Esophagus squamous epithelium (tissue), 5 donors: ENCODE data around the gene RGS7. TPM values are rescaled to one million over a fixed set of nuclear protein-coding genes. Genes with fewer than 3 reads are reported as not detected.

Source experiments
- DNase-seq: peaks from one replicate; lab custom pipeline; 2025; lab: John Stamatoyannopoulos, UW
- H3K27ac ChIP-seq, 4 donors: fragments of 200-600 bp; sonication (generic); one replicate each; pipeline ENCODE4 v1.5.1; 2016 to 2019; ENCODE audit warnings: mild to moderate bottlenecking in 1 of 4
- H3K27me3 ChIP-seq, 4 donors: fragments of 200-600 bp; sonication (generic); 1 replicate in 3 of 4; 2 replicates in 1 of 4; pipeline versions ENCODE4 v1.5.1 to v1.6.0; 2017 to 2021; ENCODE audit warnings: antibody characterized with exemption in 1 of 4
- H3K36me3 ChIP-seq, 3 donors: fragments of 200-600 bp; sonication (generic); one replicate each; pipeline ENCODE4 v1.5.1; 2016 to 2019
- H3K4me1 ChIP-seq, 3 donors: fragments of 200-600 bp; sonication (generic); one replicate each; pipeline ENCODE4 v1.5.1; 2017 to 2019
- H3K4me3 ChIP-seq, 4 donors: fragments of 200-600 bp; sonication (generic); 1 replicate in 3 of 4; 2 replicates in 1 of 4; pipeline ENCODE4 v1.5.1; 2016 to 2019; ENCODE audit warnings: mild to moderate bottlenecking in 2 of 4, moderate library complexity in 1 of 4
- H3K9me3 ChIP-seq, 3 donors: fragments of 200-600 bp; sonication (generic); one replicate each; pipeline ENCODE4 v1.5.1; 2016 to 2019
- POLR2A ChIP-seq, 4 donors: fragments of 450-650 bp; IDR thresholded peaks; one replicate each; pipeline ENCODE4 v1.6.1; 2017; ENCODE audit warnings: antibody characterized with exemption in 4 of 4, mild to moderate bottlenecking in 4 of 4, moderate library complexity in 3 of 4
- WGBS, 2 donors: methylation state at CpG; one replicate each; pipeline ENCODE4 v1.1.5; 2018; 5-methylcytosine and 5-hydroxymethylcytosine counted together
- intact Hi-C: fragments of 100-400 bp; cut with DNase I; formaldehyde crosslinking; loops from one replicate; pipeline ENCODE4 v1.15.0; 2022
- total RNA-seq, 4 donors: library from RNA; depleted of rRNA; stranded (reverse); fragments of >200 nt; gene quantifications; one replicate each; pipeline ENCODE4 v1.1.0, GENCODE V29; 2016
- TF ChIP-seq, protein P1 (sequence below), 6 experiments: fragments of 450-650 bp in 4 of 6; fragments of 200-600 bp in 2 of 6; sonication (generic) in 2 of 6; IDR thresholded peaks; one replicate each; pipeline ENCODE4 v1.5.1; 2016 to 2019; ENCODE audit warnings: antibody characterized with exemption in 6 of 6, mild to moderate bottlenecking in 4 of 6, moderate library complexity in 4 of 6
- donor health status: DM: yes; HTN: yes; CAD: no.

Gene RGS7
- total RNA-seq, 4 donors from 2014 or later = not detected

- intact Hi-C loops = no loop called here
- Histone ChIP-seq H3K4me1 (no peaks in the 10 kb centered on the region), H3K27me3 (no peaks in the 10 kb centered on the region), H3K4me3 (no peak overlapping the region), H3K9me3 (peaks cover 0 to 16% (median 0%) of the 10 kb centered on the region in 3 donors), H3K36me3 (no peaks in the 10 kb centered on the region), H3K27ac (no peak overlapping the region)
- no peak for TF ChIP-seq POLR2A (IDR thresholded peaks at IDR 0.05)
- TF ChIP-seq, protein P1, sequence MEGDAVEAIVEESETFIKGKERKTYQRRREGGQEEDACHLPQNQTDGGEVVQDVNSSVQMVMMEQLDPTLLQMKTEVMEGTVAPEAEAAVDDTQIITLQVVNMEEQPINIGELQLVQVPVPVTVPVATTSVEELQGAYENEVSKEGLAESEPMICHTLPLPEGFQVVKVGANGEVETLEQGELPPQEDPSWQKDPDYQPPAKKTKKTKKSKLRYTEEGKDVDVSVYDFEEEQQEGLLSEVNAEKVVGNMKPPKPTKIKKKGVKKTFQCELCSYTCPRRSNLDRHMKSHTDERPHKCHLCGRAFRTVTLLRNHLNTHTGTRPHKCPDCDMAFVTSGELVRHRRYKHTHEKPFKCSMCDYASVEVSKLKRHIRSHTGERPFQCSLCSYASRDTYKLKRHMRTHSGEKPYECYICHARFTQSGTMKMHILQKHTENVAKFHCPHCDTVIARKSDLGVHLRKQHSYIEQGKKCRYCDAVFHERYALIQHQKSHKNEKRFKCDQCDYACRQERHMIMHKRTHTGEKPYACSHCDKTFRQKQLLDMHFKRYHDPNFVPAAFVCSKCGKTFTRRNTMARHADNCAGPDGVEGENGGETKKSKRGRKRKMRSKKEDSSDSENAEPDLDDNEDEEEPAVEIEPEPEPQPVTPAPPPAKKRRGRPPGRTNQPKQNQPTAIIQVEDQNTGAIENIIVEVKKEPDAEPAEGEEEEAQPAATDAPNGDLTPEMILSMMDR (IDR thresholded peaks at IDR 0.05) = no peak
- no peak for DNase-seq
- 67 to 73% methylated on average over 4 to 5 of the region's 5 CpGs for WGBS, 2 donors
Observed at GRCh38 chr1:241275226-241275625, 81.8 kb downstream of the RGS7 start.

DNA sequence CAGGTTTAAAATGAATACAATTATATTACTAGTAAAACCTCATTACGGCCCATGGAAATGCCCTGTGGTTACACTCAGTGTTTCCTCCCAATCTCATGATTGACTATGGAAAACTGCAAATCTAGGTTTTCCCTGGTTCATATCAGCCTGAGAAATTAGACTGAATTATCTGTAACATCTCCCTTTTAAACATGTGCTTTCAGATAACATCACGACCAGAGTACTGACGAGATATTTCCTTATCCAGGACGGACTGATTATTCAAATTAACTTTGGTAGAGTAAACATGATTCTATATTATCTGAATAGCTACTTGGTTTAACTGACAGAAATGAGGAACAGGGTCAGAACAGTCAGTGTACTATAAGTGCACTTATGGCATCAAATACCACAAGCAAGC, 82.3 kb downstream of the RGS7 start:
- Histone ChIP-seq H3K27me3 (no peaks in the 10 kb centered on the region), H3K4me3 (no peak overlapping the region), H3K27ac (no peak overlapping the region), H3K4me1 (no peaks in the 10 kb centered on the region), H3K9me3 (peaks cover 0 to 18% (median 0%) of the 10 kb centered on the region in 3 donors), H3K36me3 (no peaks in the 10 kb centered on the region)
- TF ChIP-seq, protein P1 (IDR thresholded peaks at IDR 0.05) = no peak
- TF ChIP-seq POLR2A (IDR thresholded peaks at IDR 0.05) = no peak
- DNase-seq = no peak
- WGBS, 2 donors = 58 to 72% methylated on average over 4 of the region's 4 CpGs
- intact Hi-C loops = no loop called here

- intact Hi-C loops = no loop called here
- Histone ChIP-seq H3K36me3 (no peaks in the 10 kb centered on the region), H3K27ac (no peak overlapping the region), H3K9me3 (peaks cover 0 to 23% (median 0%) of the 10 kb centered on the region in 3 donors), H3K4me1 (no peaks in the 10 kb centered on the region), H3K27me3 (no peaks in the 10 kb centered on the region), H3K4me3 (no peak overlapping the region)
- TF ChIP-seq, protein P1 (IDR thresholded peaks at IDR 0.05) = no peak
- no peak for TF ChIP-seq POLR2A (IDR thresholded peaks at IDR 0.05)
- no peak for DNase-seq
Observed at GRCh38 chr1:241272828-241273227, 84.2 kb downstream of the RGS7 start.

GRCh38 chr1:241271427-241271826, 85.6 kb downstream of the RGS7 start:
- no peak overlapping the region for H3K4me3 ChIP-seq
- no peaks in the 10 kb centered on the region for H3K4me1 ChIP-seq
- 69 to 75% methylated on average over 1 of the region's 1 CpG for WGBS, 2 donors
- H3K9me3 ChIP-seq = peaks cover 0 to 23% (median 0%) of the 10 kb centered on the region in 3 donors
- H3K36me3 ChIP-seq = no peaks in the 10 kb centered on the region
- H3K27ac ChIP-seq = no peak overlapping the region
- TF ChIP-seq POLR2A (IDR thresholded peaks at IDR 0.05) = no peak
- TF ChIP-seq, protein P1 (IDR thresholded peaks at IDR 0.05) = no peak
- H3K27me3 ChIP-seq = no peaks in the 10 kb centered on the region
- no peak for DNase-seq
- intact Hi-C loops = no loop called here

GRCh38 chr1:241270016-241270415, 87.0 kb downstream of the RGS7 start:
- intact Hi-C loops = no loop called here
- H3K4me3 ChIP-seq = no peak overlapping the region
- H3K36me3 ChIP-seq = no peaks in the 10 kb centered on the region
- WGBS, 2 donors = 41 to 61% methylated on average over 2 of the region's 2 CpGs
- H3K27me3 ChIP-seq = no peaks in the 10 kb centered on the region
- no peak for DNase-seq
- peaks cover 0 to 27% (median 0%) of the 10 kb centered on the region in 3 donors for H3K9me3 ChIP-seq
- H3K27ac ChIP-seq = no peak overlapping the region
- H3K4me1 ChIP-seq = no peaks in the 10 kb centered on the region
- TF ChIP-seq, protein P1 (IDR thresholded peaks at IDR 0.05) = no peak
- no peak for TF ChIP-seq POLR2A (IDR thresholded peaks at IDR 0.05)
